GM23338 (cell line): ENCODE results near the gene ALMS1. TPM values are rescaled to one million over a fixed set of nuclear protein-coding genes. Genes with fewer than 3 reads are reported as not detected.
"Not testable (repeated sequence)": the region's sequence is repeated elsewhere in the genome, so short reads cannot be mapped to it uniquely, and the experiment has no call there.

ENCODE experiments used
- ATAC-seq: fragments of 200-7000 bp; cut with Tn5 transposase; 3 replicates; pipeline ENCODE4 v1.9.1; 2020
- DNase-seq: peaks from one replicate; pipeline ENCODE4 v3.0.0-alpha.2; 2015; ENCODE audit warnings: low spot score
- H2AFZ ChIP-seq: fragments of 200-600 bp; sonication (generic); 2 replicates; pipeline ENCODE4 v1.8.0; 2016; ENCODE audit warnings: antibody characterized with exemption, mild to moderate bottlenecking, moderate library complexity
- H3F3A ChIP-seq: fragments of 200-600 bp; sonication (generic); replicated peaks from 2 replicates; pipeline ENCODE4 v1.8.0; 2017; ENCODE audit warnings: antibody characterized with exemption, mixed run types, low read depth
- H3K27ac ChIP-seq: fragments of 200-600 bp; sonication (generic); 2 replicates; pipeline ENCODE4 v1.6.1; 2016; ENCODE audit warnings: low read depth
- H3K27me3 ChIP-seq: fragments of 200-600 bp; sonication (generic); 2 replicates; pipeline ENCODE4 v1.8.0; 2016; ENCODE audit warnings: mild to moderate bottlenecking, mixed run types, moderate library complexity; ENCODE audit not compliant: insufficient read depth
- H3K36me3 ChIP-seq: fragments of 200-600 bp; sonication (generic); 2 replicates; pipeline ENCODE4 v1.8.0; 2016; ENCODE audit warnings: mild to moderate bottlenecking; ENCODE audit not compliant: insufficient read depth
- H3K4me1 ChIP-seq: fragments of 200-600 bp; sonication (generic); 2 replicates; pipeline ENCODE4 v1.8.0; 2016; ENCODE audit warnings: mild to moderate bottlenecking, moderate library complexity; ENCODE audit not compliant: insufficient read depth
- H3K4me2 ChIP-seq: fragments of 200-600 bp; sonication (generic); 2 replicates; pipeline ENCODE4 v1.7.1; 2017; ENCODE audit warnings: mixed run types
- H3K4me3 ChIP-seq: fragments of 200-600 bp; sonication (generic); 2 replicates; pipeline ENCODE4 v1.6.1; 2016; ENCODE audit warnings: mixed run types
- H3K79me2 ChIP-seq: fragments of 200-600 bp; sonication (generic); replicated peaks from 2 replicates; pipeline ENCODE4 v1.8.0; 2017; ENCODE audit warnings: mild to moderate bottlenecking; ENCODE audit not compliant: insufficient read depth
- H3K9me2 ChIP-seq: fragments of 200-600 bp; sonication (generic); 2 replicates; pipeline ENCODE4 v1.8.0; 2017; ENCODE audit not compliant: insufficient read depth
- H4K20me1 ChIP-seq: fragments of 200-600 bp; sonication (generic); replicated peaks from 2 replicates; pipeline ENCODE4 v1.8.0; 2017; ENCODE audit warnings: mild to moderate bottlenecking; ENCODE audit not compliant: insufficient read depth
- H3K27ac Mint-ChIP-seq: 2 replicates; pipeline ENCODE4 v1.8.0; 2020; ENCODE audit warnings: inconsistent platforms, mild to moderate bottlenecking, moderate library complexity, mixed read lengths
- H3K27me3 Mint-ChIP-seq: 3 replicates; pipeline ENCODE4 v1.8.0; 2022; ENCODE audit warnings: low read depth, mild to moderate bottlenecking, moderate library complexity, mixed read lengths, inconsistent platforms; ENCODE audit not compliant: insufficient read depth, poor library complexity
- H3K36me3 Mint-ChIP-seq: 3 replicates; pipeline ENCODE4 v1.8.0; 2021; ENCODE audit warnings: low read depth, mild to moderate bottlenecking, inconsistent platforms, moderate library complexity, mixed read lengths
- H3K4me1 Mint-ChIP-seq: 3 replicates; pipeline ENCODE4 v1.8.0; 2020; ENCODE audit warnings: mild to moderate bottlenecking, inconsistent platforms, mixed read lengths
- H3K4me3 Mint-ChIP-seq: 3 replicates; pipeline ENCODE4 v1.8.0; 2021; ENCODE audit warnings: moderate library complexity, mild to moderate bottlenecking, inconsistent platforms, mixed read lengths
- H3K9me3 Mint-ChIP-seq: 3 replicates; pipeline ENCODE4 v1.8.0; 2020; ENCODE audit warnings: moderate library complexity, mild to moderate bottlenecking, inconsistent platforms, mixed read lengths
- polyA plus RNA-seq: library from polyadenylated mRNA; unstranded; fragments of >200 nt; fragmentation: Nextera tagmentation; extraction: Ambion mirVana; gene quantifications from 2 replicates; pipeline ENCODE4 v1.2.1, GENCODE V29; 2016
- total RNA-seq: library from RNA; depleted of rRNA; stranded (reverse); fragments of >200 nt; shearing (Covaris generic); gene quantifications from 2 replicates; pipeline ENCODE4 v1.2.3, GENCODE V29; 2014
- TF ChIP-seq, protein P1 (sequence below), 2 experiments: fragments of 200-600 bp in 1 of 2; sonication (generic) in 1 of 2; conservative IDR thresholded peaks; 2 replicates each; pipeline versions ENCODE4 v1.5.1 to v1.6.1; 2016 to 2017; ENCODE audit warnings: antibody characterized with exemption in 2 of 2, low read depth in 2 of 2, mild to moderate bottlenecking in 2 of 2, moderate library complexity in 1 of 2

ALMS1 gene
- total and polyA plus RNA-seq, 2 experiments from 2014 or later = 38.8 to 65.7 TPM

DNA sequence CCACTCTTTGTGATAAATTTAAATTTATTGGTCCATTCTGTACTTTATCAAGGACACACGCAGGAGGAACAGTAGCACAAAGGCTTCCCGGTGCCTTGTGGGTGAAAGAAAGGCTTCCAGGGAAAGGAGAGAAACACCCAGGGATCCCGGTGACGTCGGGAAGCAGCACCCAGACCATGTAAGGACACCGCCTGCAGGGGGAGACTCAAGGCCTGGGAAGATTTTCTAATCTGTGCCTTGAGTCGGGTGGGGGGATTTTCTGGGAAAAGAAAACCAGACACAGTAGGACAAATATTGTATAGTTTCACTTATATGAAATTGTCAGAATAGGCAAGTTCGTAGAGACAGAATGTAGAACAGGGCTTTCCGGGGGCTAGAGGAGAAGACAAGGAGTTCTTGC lies 239.0 kb downstream of the ALMS1 start:
- H3K4me3 Mint-ChIP-seq, H3K9me2 ChIP-seq, H4K20me1 ChIP-seq: not testable (repeated sequence)

DNA sequence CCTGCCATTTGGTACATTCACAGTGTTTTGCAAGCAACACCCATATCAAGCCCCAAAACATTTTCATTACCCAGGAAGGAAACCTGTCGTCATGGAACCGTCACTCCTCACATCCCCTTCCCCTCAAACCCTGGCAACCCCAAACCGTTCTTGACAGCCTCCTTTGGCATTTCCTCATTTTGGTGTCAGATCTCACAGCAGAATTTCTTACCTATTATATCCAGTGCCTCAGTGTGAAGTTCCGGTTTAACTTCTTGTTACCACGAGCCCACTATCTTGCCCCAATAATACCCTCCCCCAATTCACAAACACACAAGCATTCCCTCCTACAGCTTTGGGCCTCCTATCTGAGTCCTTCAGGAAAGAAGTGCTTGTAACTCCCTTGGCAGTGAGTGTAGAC lies 240.6 kb downstream of the ALMS1 start:
- H2AFZ ChIP-seq, H3K4me1 Mint-ChIP-seq, H3K9me2 ChIP-seq, H4K20me1 ChIP-seq, H3K9me3 Mint-ChIP-seq, H3F3A ChIP-seq, H3K4me1 ChIP-seq, H3K4me3 ChIP-seq, DNase-seq, H3K27me3 Mint-ChIP-seq, ATAC-seq, H3K4me3 Mint-ChIP-seq, H3K36me3 ChIP-seq, H3K79me2 ChIP-seq, H3K36me3 Mint-ChIP-seq, H3K27ac ChIP-seq, H3K27ac Mint-ChIP-seq, H3K27me3 ChIP-seq, H3K4me2 ChIP-seq: not testable (repeated sequence)

More for the DNA sequence above, 239.0 kb downstream of the ALMS1 start:
- not testable (repeated sequence) for H3K27ac Mint-ChIP-seq, H3K79me2 ChIP-seq, H3K9me3 Mint-ChIP-seq, H3K27me3 ChIP-seq, H3K36me3 Mint-ChIP-seq, H3K36me3 ChIP-seq, H3K4me3 ChIP-seq, H3K4me1 ChIP-seq, H3K27me3 Mint-ChIP-seq, H2AFZ ChIP-seq, H3K4me1 Mint-ChIP-seq, H3F3A ChIP-seq, H3K27ac ChIP-seq, H3K4me2 ChIP-seq
- ATAC-seq = peak; percentile 91
- DNase-seq = peak; percentile 26
- TF ChIP-seq, protein P1, sequence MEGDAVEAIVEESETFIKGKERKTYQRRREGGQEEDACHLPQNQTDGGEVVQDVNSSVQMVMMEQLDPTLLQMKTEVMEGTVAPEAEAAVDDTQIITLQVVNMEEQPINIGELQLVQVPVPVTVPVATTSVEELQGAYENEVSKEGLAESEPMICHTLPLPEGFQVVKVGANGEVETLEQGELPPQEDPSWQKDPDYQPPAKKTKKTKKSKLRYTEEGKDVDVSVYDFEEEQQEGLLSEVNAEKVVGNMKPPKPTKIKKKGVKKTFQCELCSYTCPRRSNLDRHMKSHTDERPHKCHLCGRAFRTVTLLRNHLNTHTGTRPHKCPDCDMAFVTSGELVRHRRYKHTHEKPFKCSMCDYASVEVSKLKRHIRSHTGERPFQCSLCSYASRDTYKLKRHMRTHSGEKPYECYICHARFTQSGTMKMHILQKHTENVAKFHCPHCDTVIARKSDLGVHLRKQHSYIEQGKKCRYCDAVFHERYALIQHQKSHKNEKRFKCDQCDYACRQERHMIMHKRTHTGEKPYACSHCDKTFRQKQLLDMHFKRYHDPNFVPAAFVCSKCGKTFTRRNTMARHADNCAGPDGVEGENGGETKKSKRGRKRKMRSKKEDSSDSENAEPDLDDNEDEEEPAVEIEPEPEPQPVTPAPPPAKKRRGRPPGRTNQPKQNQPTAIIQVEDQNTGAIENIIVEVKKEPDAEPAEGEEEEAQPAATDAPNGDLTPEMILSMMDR (conservative IDR thresholded peaks at IDR 0.05; ENCODE audit: low read depth in 2 of 2) = peak in 1 of 2 experiments; percentile 29; a peak in 1 of 4 replicates

DNA sequence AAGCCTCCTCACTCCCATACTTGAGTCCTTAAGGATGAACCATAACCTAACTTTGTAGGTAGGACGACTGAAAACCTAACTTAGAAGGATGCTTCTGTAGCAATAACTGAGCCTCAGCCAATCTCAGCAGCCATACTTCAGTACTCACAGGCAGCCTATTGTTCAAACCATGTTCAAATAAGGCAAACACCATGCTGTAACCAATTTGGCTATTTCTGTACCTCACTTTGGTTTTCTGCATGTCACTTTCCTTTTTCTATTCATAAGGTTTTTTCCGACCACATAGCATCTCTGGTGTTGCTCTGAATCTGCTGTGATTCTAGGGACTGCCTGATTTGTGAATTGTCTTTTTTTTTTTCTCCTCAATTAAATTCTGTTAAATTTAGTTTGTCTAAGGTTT lies 242.9 kb downstream of the ALMS1 start:
- H3K4me3 Mint-ChIP-seq = not testable (repeated sequence)

DNA sequence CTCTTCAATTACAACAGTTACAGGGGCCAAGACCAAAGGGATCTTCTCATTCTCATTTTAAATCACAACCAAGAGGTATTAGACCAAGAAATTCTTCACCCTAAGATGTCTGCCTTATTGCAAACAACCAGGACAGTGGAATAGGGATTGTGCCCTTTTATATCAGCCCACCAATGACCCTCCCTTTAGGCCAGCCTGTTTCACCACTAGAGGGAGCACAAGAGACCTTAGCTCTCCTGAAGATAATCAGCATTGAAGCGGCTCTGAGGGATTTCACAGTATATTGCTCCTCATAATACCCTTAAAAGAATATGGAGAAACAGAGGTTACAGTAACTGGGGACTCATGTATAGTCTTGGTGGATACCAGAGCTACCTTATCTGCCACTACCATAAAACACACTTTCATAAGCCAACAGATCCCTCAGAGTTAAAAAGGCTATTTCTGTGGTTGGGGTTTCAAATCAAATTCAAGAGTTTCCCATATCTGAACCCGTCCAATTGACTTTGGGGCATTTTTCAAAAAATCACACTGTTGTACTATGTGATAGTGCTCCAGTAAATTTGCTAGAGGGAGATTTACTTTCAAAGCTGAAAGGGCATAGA lies 245.1 kb downstream of the ALMS1 start:
- not testable (repeated sequence) for H2AFZ ChIP-seq, H3F3A ChIP-seq, H3K9me2 ChIP-seq, H4K20me1 ChIP-seq, H3K4me1 ChIP-seq, H3K36me3 Mint-ChIP-seq, H3K79me2 ChIP-seq, H3K36me3 ChIP-seq, H3K4me3 Mint-ChIP-seq, H3K27ac ChIP-seq, H3K4me1 Mint-ChIP-seq, H3K27me3 Mint-ChIP-seq, H3K4me3 ChIP-seq, H3K27ac Mint-ChIP-seq, H3K27me3 ChIP-seq, H3K9me3 Mint-ChIP-seq, H3K4me2 ChIP-seq
- DNase-seq (peak; percentile 12), ATAC-seq (peak; percentile 98)
- TF ChIP-seq, protein P1 (conservative IDR thresholded peaks at IDR 0.05; ENCODE audit: low read depth in 2 of 2) = peak; percentile 40 to 51

More for the DNA sequence above, 242.9 kb downstream of the ALMS1 start:
- not testable (repeated sequence) for H3K4me2 ChIP-seq, H3K4me1 ChIP-seq, H3F3A ChIP-seq, H3K9me2 ChIP-seq, H3K27me3 ChIP-seq, ATAC-seq, H3K27ac Mint-ChIP-seq, H2AFZ ChIP-seq, H3K4me3 ChIP-seq, DNase-seq, H3K36me3 ChIP-seq, H3K27me3 Mint-ChIP-seq, H3K9me3 Mint-ChIP-seq, H3K36me3 Mint-ChIP-seq, H3K79me2 ChIP-seq, H3K4me1 Mint-ChIP-seq, H4K20me1 ChIP-seq, H3K27ac ChIP-seq

DNA sequence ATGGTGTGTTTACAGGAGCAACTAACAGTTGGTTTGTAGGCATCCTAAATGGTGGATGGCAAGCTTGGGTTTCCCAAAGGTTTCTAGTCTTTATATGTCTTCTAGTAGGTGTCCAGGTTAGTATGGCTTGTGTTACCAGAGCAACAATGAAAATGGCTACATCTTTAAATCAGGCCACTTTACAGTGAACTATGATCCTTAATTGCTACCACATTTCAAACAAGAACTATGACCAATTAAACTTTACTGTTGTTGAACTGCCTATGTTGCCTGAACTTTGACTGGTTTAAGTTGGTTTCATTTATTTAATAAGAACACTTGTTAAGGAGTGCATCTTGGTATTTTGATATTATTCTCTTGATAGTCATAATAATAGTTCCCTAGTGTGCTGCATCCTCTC lies 251.3 kb downstream of the ALMS1 start:
- H2AFZ ChIP-seq, H3K4me1 Mint-ChIP-seq, H3K4me2 ChIP-seq, H3K4me1 ChIP-seq, H3K4me3 ChIP-seq, H3K9me2 ChIP-seq, ATAC-seq, DNase-seq, H3K27ac ChIP-seq, H3K27me3 ChIP-seq, H3K27me3 Mint-ChIP-seq, H3K36me3 ChIP-seq, H3K27ac Mint-ChIP-seq, H3K4me3 Mint-ChIP-seq, H4K20me1 ChIP-seq, H3K79me2 ChIP-seq, H3F3A ChIP-seq: not testable (repeated sequence)
- Mint-ChIP-seq H3K36me3 (peaks cover 27% of the 10 kb centered on the region), H3K9me3 (peaks cover 51% of the 10 kb centered on the region)
